H1 (cell line): ENCODE results near the gene MRAP. TPM values are rescaled to one million over a fixed set of nuclear protein-coding genes. Genes with fewer than 3 reads are reported as not detected.

Experiments
- CTCF ChIA-PET: fragments of 300-600 bp; sonication (Branson Sonifier 250); formaldehyde crosslinking; loops from one replicate; lab custom pipeline; 2021; ENCODE audit not compliant: partially characterized antibody; lab: Charles Lee
- POLR2A ChIA-PET: fragments of 300-600 bp; sonication (Branson Sonifier 250); formaldehyde crosslinking; loops from one replicate; lab custom pipeline; 2021; ENCODE audit warnings: inconsistent platforms; ENCODE audit not compliant: partially characterized antibody; lab: Charles Lee
- DNase-seq, 2 experiments: peaks; one replicate each; pipeline versions ENCODE4 v3.0.0 to v3.0.0-alpha.2; 2010 to 2022; ENCODE audit warnings: low spot score in 2 of 2, low read depth in 1 of 2, mixed read lengths in 1 of 2
- FAIRE-seq: peaks from 2 replicates; lab custom pipeline; 2011; peaks lifted over from hg19 to GRCh38; lab: Jason Lieb, UNC
- H2AFZ ChIP-seq: 2 replicates; pipeline ENCODE4 v1.8.1; 2012; ENCODE audit warnings: low read length, inconsistent platforms
- H2AK5ac ChIP-seq: 2 replicates; pipeline ENCODE4 v1.6.1; 2013; ENCODE audit warnings: low read depth, low read length
- H2BK120ac ChIP-seq: replicated peaks from 2 replicates; pipeline ENCODE3; 2013; ENCODE audit warnings: low read depth, low read length, inconsistent platforms
- H2BK12ac ChIP-seq: 2 replicates; pipeline ENCODE4 v1.6.1; 2013; ENCODE audit warnings: low read depth, low read length
- H2BK15ac ChIP-seq: 2 replicates; pipeline ENCODE4 v1.6.1; 2013; ENCODE audit warnings: low read length
- H2BK20ac ChIP-seq: 2 replicates; pipeline ENCODE4 v1.6.1; 2013; ENCODE audit warnings: low read length
- H2BK5ac ChIP-seq: 2 replicates; pipeline ENCODE4 v1.6.1; 2013; ENCODE audit warnings: low read depth, low read length
- H3K14ac ChIP-seq: 2 replicates; pipeline ENCODE4 v1.6.1; 2013; ENCODE audit warnings: inconsistent platforms; ENCODE audit not compliant: insufficient read length
- H3K18ac ChIP-seq: 2 replicates; pipeline ENCODE4 v1.6.1; 2013; ENCODE audit warnings: low read length; ENCODE audit errors: extremely low read depth
- H3K23ac ChIP-seq: 2 replicates; pipeline ENCODE4 v1.6.1; 2013; ENCODE audit warnings: inconsistent platforms; ENCODE audit not compliant: insufficient read length
- H3K23me2 ChIP-seq: 2 replicates; pipeline ENCODE4 v1.6.1; 2013; ENCODE audit warnings: low read depth, low read length
- H3K27ac ChIP-seq: 2 replicates; pipeline ENCODE4 v1.6.1; 2011; ENCODE audit warnings: low read depth, low read length, inconsistent platforms
- H3K27me3 ChIP-seq, 4 experiments: replicated peaks in 1 of 4; 1 replicate in 1 of 4; 2 replicates in 3 of 4; pipeline versions ENCODE4 v1.6.1 to v1.8.1; 2011 to 2013; ENCODE audit warnings: low read length in 3 of 4, mild to moderate bottlenecking in 3 of 4, inconsistent platforms in 2 of 4, mixed read lengths in 2 of 4, moderate library complexity in 1 of 4; ENCODE audit not compliant: control insufficient read depth in 3 of 4, insufficient read depth in 3 of 4; ENCODE audit errors: extremely low read depth in 1 of 4
- H3K36me3 ChIP-seq, 4 experiments: 2 replicates each; pipeline versions ENCODE4 v1.6.1 to v1.8.1; 2011 to 2013; ENCODE audit warnings: mild to moderate bottlenecking in 4 of 4, low read length in 3 of 4, moderate library complexity in 2 of 4, control low read depth in 1 of 4, inconsistent platforms in 1 of 4; ENCODE audit not compliant: insufficient read depth in 4 of 4, control insufficient read depth in 2 of 4
- H3K4ac ChIP-seq: replicated peaks from 2 replicates; pipeline ENCODE3; 2013; ENCODE audit warnings: low read length, low read depth, mixed read lengths, inconsistent platforms; ENCODE audit not compliant: insufficient read length
- H3K4me1 ChIP-seq, 4 experiments: replicated peaks in 1 of 4; 1 replicate in 1 of 4; 2 replicates in 3 of 4; pipeline versions ENCODE4 v1.6.1 to v1.8.1; 2011 to 2013; ENCODE audit warnings: low read length in 3 of 4, inconsistent platforms in 2 of 4, mixed read lengths in 1 of 4; ENCODE audit not compliant: insufficient read depth in 4 of 4, control insufficient read depth in 3 of 4
- H3K4me2 ChIP-seq, 2 experiments: 2 replicates each; pipeline versions ENCODE4 v1.6.1 to v1.8.1; 2011 to 2013; ENCODE audit warnings: low read depth in 2 of 2, low read length in 2 of 2, control low read depth in 1 of 2, inconsistent platforms in 1 of 2, mild to moderate bottlenecking in 1 of 2; ENCODE audit not compliant: insufficient read depth in 1 of 2
- H3K4me3 ChIP-seq, 4 experiments: fragments of 200-600, 300-600 bp in 1 of 4; sonication (generic), shearing (Covaris generic), sonication (Bioruptor Twin) in 1 of 4; 2 replicates each; pipeline versions ENCODE4 v1.5.1 to v1.8.1; 2011 to 2016; ENCODE audit warnings: low read length in 4 of 4, low read depth in 3 of 4, control low read depth in 2 of 4, inconsistent platforms in 2 of 4, mild to moderate bottlenecking in 2 of 4, mixed read lengths in 1 of 4, moderate library complexity in 1 of 4; ENCODE audit not compliant: insufficient read depth in 2 of 4; ENCODE audit errors: extremely low read depth in 1 of 4
- H3K56ac ChIP-seq: replicated peaks from 2 replicates; pipeline ENCODE3; 2013; ENCODE audit warnings: low read depth, mild to moderate bottlenecking, mixed read lengths, low read length, inconsistent platforms; ENCODE audit not compliant: insufficient read length
- H3K79me1 ChIP-seq: 2 replicates; pipeline ENCODE4 v1.6.1; 2013; ENCODE audit warnings: low read depth, low read length, control low read depth
- H3K79me2 ChIP-seq, 2 experiments: 2 replicates each; pipeline versions ENCODE4 v1.6.1 to v1.8.1; 2012 to 2013; ENCODE audit warnings: low read length in 2 of 2, mild to moderate bottlenecking in 2 of 2, inconsistent platforms in 1 of 2; ENCODE audit not compliant: insufficient read depth in 2 of 2, control insufficient read depth in 1 of 2
- H3K9ac ChIP-seq, 4 experiments: replicated peaks in 1 of 4; 1 replicate in 1 of 4; 2 replicates in 3 of 4; pipeline versions ENCODE4 v1.6.1 to v1.8.1; 2011 to 2013; ENCODE audit warnings: low read depth in 3 of 4, low read length in 3 of 4, control low read depth in 2 of 4, mild to moderate bottlenecking in 2 of 4, moderate library complexity in 2 of 4, inconsistent platforms in 1 of 4; ENCODE audit errors: extremely low read depth in 1 of 4
- H3K9me3 ChIP-seq, 2 experiments: 2 replicates each; pipeline versions ENCODE4 v1.6.1 to v1.8.1; 2012 to 2013; ENCODE audit warnings: mild to moderate bottlenecking in 2 of 2, moderate library complexity in 2 of 2, control low read depth in 1 of 2, inconsistent platforms in 1 of 2, low read depth in 1 of 2, low read length in 1 of 2, mixed read lengths in 1 of 2; ENCODE audit not compliant: insufficient read depth in 2 of 2
- H4K20me1 ChIP-seq, 2 experiments: replicated peaks in 1 of 2; 2 replicates each; pipeline versions ENCODE3 to v1.8.1; 2011 to 2013; ENCODE audit warnings: inconsistent platforms in 2 of 2, low read length in 2 of 2, mild to moderate bottlenecking in 1 of 2; ENCODE audit not compliant: insufficient read depth in 2 of 2, control insufficient read depth in 1 of 2
- H4K5ac ChIP-seq: 2 replicates; pipeline ENCODE4 v1.6.1; 2013; ENCODE audit warnings: low read length, low read depth, mixed read lengths, inconsistent platforms; ENCODE audit not compliant: insufficient read length
- H4K8ac ChIP-seq: 2 replicates; pipeline ENCODE4 v1.8.0; 2013; ENCODE audit warnings: mild to moderate bottlenecking, moderate library complexity, low read length, inconsistent platforms; ENCODE audit not compliant: insufficient read depth; ENCODE audit errors: extremely low read depth
- H4K91ac ChIP-seq: replicated peaks from 2 replicates; pipeline ENCODE3; 2013; ENCODE audit warnings: low read length, mixed read lengths, inconsistent platforms; ENCODE audit not compliant: insufficient read length
- ASH2L ChIP-seq: fragments of 200-600, 300-600 bp; sonication (generic); IDR thresholded peaks from one replicate; pipeline ENCODE4 v1.7.1; 2017; ENCODE audit warnings: low read length
- ATF2 ChIP-seq: IDR thresholded peaks from 2 replicates; pipeline ENCODE4 v1.6.1; 2012; ENCODE audit warnings: low read length, inconsistent platforms
- GTF2F1 ChIP-seq: IDR thresholded peaks from 2 replicates; pipeline ENCODE4 v1.6.1; 2012; ENCODE audit warnings: low read depth, low read length, improper control_type of control experiment, borderline replicate concordance
- JUND ChIP-seq: IDR thresholded peaks from 2 replicates; pipeline ENCODE4 v1.6.1; 2011; ENCODE audit warnings: mild to moderate bottlenecking, improper control_type of control experiment, low read length
- NANOG ChIP-seq: IDR thresholded peaks from 2 replicates; pipeline ENCODE4 v1.6.1; 2011; ENCODE audit warnings: low read length, low read depth, mild to moderate bottlenecking, inconsistent platforms; ENCODE audit not compliant: insufficient read depth, poor library complexity, severe bottlenecking
- NRF1 ChIP-seq: IDR thresholded peaks from 2 replicates; pipeline ENCODE4 v1.6.1; 2011; ENCODE audit warnings: mild to moderate bottlenecking, low read depth, low read length, improper control_type of control experiment
- RNF2 ChIP-seq: fragments of 200-900, 300-1000 bp; sonication (generic); IDR thresholded peaks from 2 replicates; pipeline ENCODE4 v1.7.1; 2016; ENCODE audit warnings: borderline replicate concordance, low read depth, mild to moderate bottlenecking, antibody characterized with exemption, low read length; ENCODE audit not compliant: poor library complexity, severe bottlenecking; ENCODE audit errors: missing control alignments
- SAP30 ChIP-seq: fragments of 300-600 bp; sonication (generic); IDR thresholded peaks from 2 replicates; pipeline ENCODE4 v1.7.1; 2012; ENCODE audit warnings: low read length, moderate library complexity, mild to moderate bottlenecking, inconsistent platforms; ENCODE audit not compliant: insufficient read depth, insufficient replicate concordance
- TAF1 ChIP-seq: IDR thresholded peaks from 2 replicates; pipeline ENCODE4 v1.6.1; 2011; ENCODE audit warnings: mild to moderate bottlenecking, low read depth, low read length
- TAF7 ChIP-seq: optimal IDR thresholded peaks from 2 replicates; pipeline ENCODE3; 2011; ENCODE audit warnings: low read depth, mild to moderate bottlenecking, inconsistent platforms, low read length, moderate library complexity, borderline replicate concordance
- TEAD4 ChIP-seq: IDR thresholded peaks from 2 replicates; pipeline ENCODE4 v1.6.1; 2012; ENCODE audit warnings: low read depth, low read length, inconsistent platforms, mixed read lengths
- ZNF274 ChIP-seq: IDR thresholded peaks from 2 replicates; pipeline ENCODE4 v1.7.0; 2012; ENCODE audit warnings: low read length, borderline replicate concordance; ENCODE audit errors: extremely low read depth
- WGBS, 2 experiments: shearing (Covaris generic) in 1 of 2; methylation state at CpG; one replicate each; pipeline versions ENCODE4 v1.1.6 to v1.1.7; 2013 to 2015; ENCODE audit warnings: low lambda C conversion rate in 2 of 2, mixed read lengths in 2 of 2, inconsistent platforms in 1 of 2, low coverage in 1 of 2, missing lambda C conversion rate in 1 of 2; ENCODE audit not compliant: insufficient replicate concordance in 2 of 2, insufficient coverage in 1 of 2, insufficient read length in 1 of 2; ENCODE audit errors: extremely low coverage in 1 of 2, missing lambda C conversion rate in 1 of 2; 5-methylcytosine and 5-hydroxymethylcytosine counted together
- polyA plus RNA-seq, 7 experiments: library from polyadenylated mRNA; depleted of rRNA in 3 of 7; stranded (reverse) in 5 of 7; unstranded in 2 of 7; fragments of >200 nt in 5 of 7; fragments of 200-250 nt in 2 of 7; gene quantifications; 1 replicate in 5 of 7; 2 replicates in 1 of 7; 4 replicates in 1 of 7; pipeline versions ENCODE4 v1.2.1 to v1.2.3, GENCODE V29; 2011 to 2013; ENCODE audit warnings: missing spikeins in 2 of 7, mixed read lengths in 2 of 7
- total RNA-seq: library from RNA; stranded (reverse); fragmentation: NEBNext Ultra II Directional; extraction: Animal tissue kit (Norgen Biotek cat#: 25700); gene quantifications from 2 replicates; pipeline ENCODE4 v1.2.1, GENCODE V29; 2021

The MRAP gene
- total and polyA plus RNA-seq, 2 of the 8 experiments (the other 6 are each of a cell fraction or from before 2014, with no cell fraction given): not detected

- H3K9me3 ChIP-seq: peaks cover 0 to 3% of the 10 kb centered on the region in 2 experiments; a peak in 1 of 4 replicates
- ChIA-PET CTCF (interaction anchor here (1.1 kb wide), 1 partner anchor 32 kb away, joined by 3 read pairs; no protein-coding TSS in a partner anchor), POLR2A (no interaction called here)
- peaks cover 0 to 3% (median 0%) of the 10 kb centered on the region in 4 experiments; a peak in 1 of 8 replicates for H3K36me3 ChIP-seq
- no peak overlapping the region for H3K4me2 ChIP-seq
- no peak overlapping the region for H2BK15ac ChIP-seq
- H2AK5ac ChIP-seq: no peak overlapping the region
- no peak overlapping the region for H3K23ac ChIP-seq
- no peak overlapping the region for H3K18ac ChIP-seq
- no peak overlapping the region for H2BK5ac ChIP-seq
- DNase-seq: no peak
- no peaks in the 10 kb centered on the region for H3K27me3 ChIP-seq
- H3K14ac ChIP-seq: no peak overlapping the region
- no peak overlapping the region for H2BK20ac ChIP-seq
- H4K91ac ChIP-seq: no peak overlapping the region
- no peak overlapping the region for H3K4ac ChIP-seq
- no peak overlapping the region for H2BK12ac ChIP-seq
- H3K79me1 ChIP-seq: no peaks in the 10 kb centered on the region
- no peaks in the 10 kb centered on the region; the same call in 1 of the 2 replicates for H3K23me2 ChIP-seq
- no peak overlapping the region for H3K56ac ChIP-seq
- H2BK120ac ChIP-seq: no peak overlapping the region
- no peak overlapping the region for H3K27ac ChIP-seq
- H3K79me2 ChIP-seq: no peaks in the 10 kb centered on the region
- H2AFZ ChIP-seq: no peak overlapping the region
- H3K4me1 ChIP-seq: peaks cover 0 to 7% (median 4%) of the 10 kb centered on the region in 4 experiments; a peak in 5 of 7 replicates
- H4K20me1 ChIP-seq: peaks cover 2 to 6% of the 10 kb centered on the region in 2 experiments
- no peak overlapping the region for H3K9ac ChIP-seq
- WGBS, 2 experiments: 100% methylated on average over 1 of the region's 1 CpG; no CpG with 5 or more reads in 1 of the 2 experiments
- FAIRE-seq: no peak
- no peak overlapping the region for H4K8ac ChIP-seq
- no peak overlapping the region for H4K5ac ChIP-seq
- H3K4me3 ChIP-seq: no peak overlapping the region
- TF ChIP-seq GTF2F1: no peak
- no peak for TF ChIP-seq ZNF274
- TF ChIP-seq ATF2: no peak
- TF ChIP-seq RNF2: no peak
- no peak for TF ChIP-seq TAF7
- no peak for TF ChIP-seq NANOG
- TF ChIP-seq SAP30: no peak
- TF ChIP-seq TAF1: no peak
- no peak for TF ChIP-seq TEAD4
- TF ChIP-seq ASH2L: no peak
- TF ChIP-seq JUND: no peak
- TF ChIP-seq NRF1: no peak
These were observed 4.7 kb downstream of the MRAP start for GRCh38 chr21:32303385-32303784.
